SK-N-SH (cell line): ENCODE results near the gene ROPN1L. TPM values are rescaled to one million over a fixed set of nuclear protein-coding genes. Genes with fewer than 3 reads are reported as not detected.
A peak's percentile ranks its signal among the peaks of the same experiment; 100 is the strongest.
"Not testable (repeated sequence)": the region's sequence is repeated elsewhere in the genome, so short reads cannot be mapped to it uniquely, and the experiment has no call there.

Experiments used
- CTCF ChIA-PET: fragments of 300-600, 350-600 bp; formaldehyde crosslinking; extraction: SDS; loops from one replicate; lab custom pipeline; 2021; lab: Yijun Ruan, JAX
- POLR2A ChIA-PET: fragments of 350-600 bp; sonication (Branson Sonifier 250); formaldehyde crosslinking; extraction: SDS; loops from one replicate; lab custom pipeline; 2020; ENCODE audit warnings: antibody characterized with exemption, inconsistent platforms; lab: Yijun Ruan, JAX
- DNase-seq: peaks from one replicate; pipeline ENCODE4 v3.0.0; 2012
- H2AFZ ChIP-seq: fragments of 200-600 bp; sonication (generic); 2 replicates; pipeline ENCODE4 v1.8.1; 2016; ENCODE audit warnings: antibody characterized with exemption, mild to moderate bottlenecking, low read depth
- H3F3A ChIP-seq: fragments of 200-600 bp; sonication (generic); replicated peaks from 2 replicates; pipeline ENCODE3; 2016; ENCODE audit warnings: antibody characterized with exemption, mild to moderate bottlenecking; ENCODE audit not compliant: insufficient read depth
- H3K27ac ChIP-seq, 2 experiments: fragments of 200-500 bp in 1 of 2; fragments of 200-600 bp in 1 of 2; sonication (Bioruptor generic) in 1 of 2; sonication (generic), shearing (Covaris generic) in 1 of 2; 2 replicates each; pipeline versions ENCODE4 v1.5.1 to v1.6.1; 2014 to 2016; ENCODE audit warnings: low read depth in 2 of 2, inconsistent platforms in 1 of 2, low read length in 1 of 2, mild to moderate bottlenecking in 1 of 2, mixed read lengths in 1 of 2
- H3K27me3 ChIP-seq: fragments of 200-600 bp; sonication (generic), shearing (Covaris generic); 2 replicates; pipeline ENCODE4 v1.6.1; 2016; ENCODE audit warnings: mixed run types; ENCODE audit not compliant: insufficient read depth
- H3K36me3 ChIP-seq, 2 experiments: fragments of 200-500 bp in 1 of 2; fragments of 200-600 bp in 1 of 2; sonication (Bioruptor generic) in 1 of 2; sonication (generic) in 1 of 2; replicated peaks in 1 of 2; 2 replicates each; pipeline versions ENCODE3 to v1.5.1; 2014 to 2016; ENCODE audit warnings: low read length in 1 of 2, mild to moderate bottlenecking in 1 of 2; ENCODE audit not compliant: insufficient read depth in 2 of 2, control insufficient read depth in 1 of 2
- H3K4me1 ChIP-seq, 2 experiments: fragments of 200-500 bp in 1 of 2; fragments of 200-600 bp in 1 of 2; sonication (Bioruptor generic) in 1 of 2; sonication (generic), shearing (Covaris generic) in 1 of 2; 2 replicates each; pipeline versions ENCODE4 v1.5.1 to v1.6.1; 2014 to 2016; ENCODE audit warnings: low read depth in 1 of 2, low read length in 1 of 2, mixed run types in 1 of 2; ENCODE audit not compliant: insufficient read depth in 2 of 2, control insufficient read depth in 1 of 2
- H3K4me2 ChIP-seq: fragments of 200-600 bp; sonication (generic), shearing (Covaris generic); 2 replicates; pipeline ENCODE4 v1.6.1; 2017; ENCODE audit warnings: mixed run types
- H3K4me3 ChIP-seq, 2 experiments: fragments of 200-500 bp in 1 of 2; fragments of 200-600 bp in 1 of 2; sonication (Bioruptor generic) in 1 of 2; sonication (generic), shearing (Covaris generic) in 1 of 2; 2 replicates each; pipeline versions ENCODE4 v1.5.1 to v1.8.1; 2014 to 2016; ENCODE audit warnings: low read depth in 2 of 2, inconsistent platforms in 1 of 2, low read length in 1 of 2, mild to moderate bottlenecking in 1 of 2, mixed read lengths in 1 of 2, moderate library complexity in 1 of 2
- H3K79me2 ChIP-seq: fragments of 200-600 bp; sonication (generic); 2 replicates; pipeline ENCODE4 v1.8.1; 2017; ENCODE audit warnings: mild to moderate bottlenecking; ENCODE audit not compliant: insufficient read depth
- H3K9ac ChIP-seq: fragments of 200-600 bp; sonication (generic); 2 replicates; pipeline ENCODE4 v1.6.1; 2017; ENCODE audit warnings: mixed run types
- H3K9me2 ChIP-seq: fragments of 200-600 bp; sonication (generic); 2 replicates; pipeline ENCODE4 v1.6.1; 2017; ENCODE audit warnings: mixed run types
- H3K9me3 ChIP-seq: fragments of 200-600 bp; sonication (generic); 2 replicates; pipeline ENCODE4 v1.6.1; 2017; ENCODE audit warnings: mixed run types, mild to moderate bottlenecking, moderate library complexity
- H4K20me1 ChIP-seq: fragments of 200-600 bp; sonication (generic); 2 replicates; pipeline ENCODE4 v1.6.1; 2017; ENCODE audit warnings: mild to moderate bottlenecking, mixed run types; ENCODE audit not compliant: insufficient read depth
- FOSL2 ChIP-seq: IDR thresholded peaks from 2 replicates; pipeline ENCODE4 v1.4.0; 2012; ENCODE audit warnings: low read depth, mild to moderate bottlenecking, moderate library complexity, borderline replicate concordance
- GATA2 ChIP-seq: sonication (generic); formaldehyde crosslinking; IDR thresholded peaks from 2 replicates; pipeline ENCODE4 v1.5.0; 2020; ENCODE audit warnings: mild to moderate bottlenecking, missing genetic modification reagents
- NFIC ChIP-seq: IDR thresholded peaks from 2 replicates; pipeline ENCODE4 v1.4.0; 2012; ENCODE audit warnings: borderline replicate concordance
- PBX3 ChIP-seq: IDR thresholded peaks from 2 replicates; pipeline ENCODE4; 2012
- TCF12 ChIP-seq: IDR thresholded peaks from 2 replicates; pipeline ENCODE4 v1.4.0; 2012
- USF1 ChIP-seq: IDR thresholded peaks from 2 replicates; pipeline ENCODE4 v1.4.0; 2012; ENCODE audit warnings: low read depth, borderline replicate concordance
- WGBS: methylation state at CpG from one replicate; pipeline ENCODE4 v1.1.6; 2017; ENCODE audit warnings: low lambda C conversion rate; 5-methylcytosine and 5-hydroxymethylcytosine counted together
- polyA plus RNA-seq, 3 experiments: library from polyadenylated mRNA; depleted of rRNA; stranded (reverse); fragments of >200 nt; gene quantifications; 2 replicates each; pipeline ENCODE4 v1.2.3, GENCODE V29; 2012

ROPN1L gene
- polyA plus RNA-seq, 1 of the 3 experiments (the other 2 are of a cell fraction) = 0.31 TPM

GRCh38 chr5:10392567-10393328 lies 48.9 kb upstream of the ROPN1L start:
- H4K20me1 ChIP-seq, H3K4me1 ChIP-seq, H3K27me3 ChIP-seq, DNase-seq, H2AFZ ChIP-seq, H3K4me3 ChIP-seq, H3K9me2 ChIP-seq, H3K9me3 ChIP-seq, H3K9ac ChIP-seq, POLR2A ChIA-PET: not testable (repeated sequence)
- peak; percentile 4; the same call in 1 of the 2 replicates for TF ChIP-seq FOSL2
- Histone ChIP-seq H3F3A (peaks cover 26% of the 10 kb centered on the region), H3K36me3 (peaks cover 76 to 86% of the 10 kb centered on the region in 2 experiments), H3K4me2 (peak overlapping the region; percentile 41; the same call in 1 of the 2 replicates), H3K27ac (peak overlapping the region in 1 of 2 experiments; percentile 66; a peak in 2 of 4 replicates), H3K79me2 (peaks cover 45% of the 10 kb centered on the region)
- CTCF ChIA-PET = interaction anchor here (1.2 to 2.0 kb wide), 2 partner anchors 31 to 108 kb away, joined by 5 to 7 read pairs; no protein-coding TSS in a partner anchor
- WGBS = 85% methylated on average over 6 of the region's 6 CpGs

GRCh38 chr5:10393491-10393890 lies 48.2 kb upstream of the ROPN1L start:
- 74% methylated on average over 2 of the region's 2 CpGs for WGBS
- ChIA-PET CTCF (interaction anchor here (1.2 to 2.0 kb wide), 4 partner anchors 31 to 308 kb away, joined by 3 to 7 read pairs (median 5); no protein-coding TSS in a partner anchor), POLR2A (no interaction called here)
- H3K4me3 ChIP-seq = no peak overlapping the region; a peak in 1 of 4 replicates
- H3F3A ChIP-seq = peaks cover 26% of the 10 kb centered on the region
- no peak overlapping the region for H2AFZ ChIP-seq
- no peaks in the 10 kb centered on the region for H3K27me3 ChIP-seq
- peaks cover 39% of the 10 kb centered on the region for H3K79me2 ChIP-seq
- peak overlapping the region in 1 of 2 experiments; percentile 66; a peak in 2 of 4 replicates for H3K27ac ChIP-seq
- H3K9me3 ChIP-seq = no peaks in the 10 kb centered on the region
- no peaks in the 10 kb centered on the region for H3K4me1 ChIP-seq
- H3K9ac ChIP-seq = no peak overlapping the region
- H3K9me2 ChIP-seq = no peaks in the 10 kb centered on the region
- TF ChIP-seq TCF12 (peak; percentile 31; the same call in 1 of the 2 replicates), NFIC (no peak), USF1 (no peak), PBX3 (peak; percentile 34; the same call in 1 of the 2 replicates)
- H3K36me3 ChIP-seq = peaks cover 76 to 80% of the 10 kb centered on the region in 2 experiments
- no peak for DNase-seq
- no peaks in the 10 kb centered on the region for H4K20me1 ChIP-seq
- H3K4me2 ChIP-seq = peak overlapping the region; percentile 41; the same call in 1 of the 2 replicates

- DNase-seq = no peak
- no peaks in the 10 kb centered on the region for H3K4me1 ChIP-seq
- H3K4me2 ChIP-seq = no peak overlapping the region
- CTCF ChIA-PET = interaction anchor here (0.7 to 1.4 kb wide), 3 partner anchors 16 to 113 kb away, joined by 3 to 6 read pairs (median 3); no protein-coding TSS in a partner anchor
- no peak overlapping the region; a peak in 1 of 4 replicates for H3K27ac ChIP-seq
- H3K36me3 ChIP-seq = peaks cover 80 to 82% of the 10 kb centered on the region in 2 experiments
- H2AFZ ChIP-seq = no peak overlapping the region
- WGBS = 96% methylated on average over 5 of the region's 5 CpGs
- H3F3A ChIP-seq = peaks cover 17% of the 10 kb centered on the region
- POLR2A ChIA-PET = no interaction called here
- peaks cover 13% of the 10 kb centered on the region; the same call in 1 of the 2 replicates for H3K79me2 ChIP-seq
- no peaks in the 10 kb centered on the region for H3K9me3 ChIP-seq
- H3K4me3 ChIP-seq = no peak overlapping the region
- no peaks in the 10 kb centered on the region for H3K27me3 ChIP-seq
- no peaks in the 10 kb centered on the region for H3K9me2 ChIP-seq
- H3K9ac ChIP-seq = no peak overlapping the region
- H4K20me1 ChIP-seq = peaks cover 3% of the 10 kb centered on the region; the same call in 1 of the 2 replicates
- TF ChIP-seq GATA2 (CRISPR knock-in tag) = no peak
Observed at GRCh38 chr5:10396552-10396951, 45.1 kb upstream of the ROPN1L start.
